Measurements from ENCODE around the gene PAX2. TPM values are rescaled to one million over a fixed set of nuclear protein-coding genes. Genes with fewer than 3 reads are reported as not detected.
A peak's percentile ranks its signal among the peaks of the same experiment; 100 is the strongest.

PAX2 gene
- total RNA-seq, 1 donor from 2014 or later, result 17.4 TPM

DNA sequence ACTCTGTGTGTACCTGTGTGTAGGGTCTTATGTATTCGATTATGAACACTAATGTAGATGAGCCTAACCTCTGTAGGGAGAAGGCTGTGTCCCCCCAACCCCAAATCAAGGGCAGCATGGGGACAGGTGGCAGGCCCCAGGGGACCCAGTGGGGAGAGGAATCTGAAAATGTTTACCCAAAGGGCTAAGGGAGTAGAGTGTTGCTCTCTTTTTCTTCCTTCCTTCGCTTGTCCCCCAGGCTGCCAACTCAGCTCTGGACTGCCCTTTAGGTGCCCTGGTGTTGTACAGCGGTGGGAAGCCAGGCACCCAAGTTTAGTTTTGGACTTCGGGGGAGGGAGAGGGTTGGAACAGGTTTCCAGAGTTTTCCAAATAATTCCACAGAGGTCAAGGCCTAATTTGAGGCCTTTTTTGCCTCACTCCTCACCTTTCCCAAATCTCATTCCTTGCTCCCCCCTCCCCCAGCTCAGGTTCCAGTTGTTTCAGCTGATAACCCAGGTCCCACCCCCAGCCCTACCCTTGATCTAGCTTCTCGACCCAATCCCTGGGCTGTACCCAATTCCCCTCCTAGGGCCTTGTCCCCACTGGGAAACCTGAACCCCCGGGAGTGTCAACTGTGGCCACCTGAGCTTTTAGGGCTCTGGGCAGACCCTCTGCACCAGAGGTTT is 9.1 kb upstream of the PAX2 start:
- DNase-seq (ENCODE audit: low spot score), result no peak

GRCh38 chr10:100736809-100737354 is 8.5 kb upstream of the PAX2 start:
- H3K9me3 Mint-ChIP-seq (ENCODE audit: unreplicated experiment), result no peaks in the 10 kb centered on the region
- H3K27ac Mint-ChIP-seq (ENCODE audit: unreplicated experiment), result no peak overlapping the region
- peaks cover 6% of the 10 kb centered on the region for H3K36me3 Mint-ChIP-seq (ENCODE audit: low read depth, unreplicated experiment)
- peak overlapping the region; percentile 83 for H3K4me3 Mint-ChIP-seq (ENCODE audit: unreplicated experiment)
- TF ChIP-seq CTCF (IDR thresholded peaks at IDR 0.05; ENCODE audit: unreplicated experiment), result no peak
- no peak for DNase-seq (ENCODE audit: low spot score)
- H3K27me3 Mint-ChIP-seq (ENCODE audit: unreplicated experiment), result peaks cover 50% of the 10 kb centered on the region
- H3K4me1 Mint-ChIP-seq (ENCODE audit: unreplicated experiment), result peaks cover 66% of the 10 kb centered on the region

More for the DNA sequence above, 9.1 kb upstream of the PAX2 start:
- Mint-ChIP-seq H3K27ac (ENCODE audit: unreplicated experiment) (no peak overlapping the region), H3K4me3 (ENCODE audit: unreplicated experiment) (peak overlapping the region; percentile 83), H3K9me3 (ENCODE audit: unreplicated experiment) (no peaks in the 10 kb centered on the region), H3K36me3 (ENCODE audit: low read depth, unreplicated experiment) (peaks cover 6% of the 10 kb centered on the region), H3K4me1 (ENCODE audit: unreplicated experiment) (peaks cover 66% of the 10 kb centered on the region), H3K27me3 (ENCODE audit: unreplicated experiment) (peaks cover 45% of the 10 kb centered on the region)
- TF ChIP-seq CTCF (IDR thresholded peaks at IDR 0.05; ENCODE audit: unreplicated experiment), result no peak

GRCh38 chr10:100737355-100738054 is 7.9 kb upstream of the PAX2 start:
- peaks cover 60% of the 10 kb centered on the region for H3K4me1 Mint-ChIP-seq (ENCODE audit: unreplicated experiment)
- no peak for DNase-seq (ENCODE audit: low spot score)
- peak overlapping the region; percentile 91 for H3K4me3 Mint-ChIP-seq (ENCODE audit: unreplicated experiment)

GRCh38 chr10:100738055-100738827 is 7.1 kb upstream of the PAX2 start:
- DNase-seq (ENCODE audit: low spot score), result no peak
- no peak for TF ChIP-seq CTCF (IDR thresholded peaks at IDR 0.05; ENCODE audit: unreplicated experiment)
- Mint-ChIP-seq H3K4me3 (ENCODE audit: unreplicated experiment) (peak overlapping the region; percentile 91), H3K9me3 (ENCODE audit: unreplicated experiment) (no peaks in the 10 kb centered on the region), H3K27me3 (ENCODE audit: unreplicated experiment) (peaks cover 47% of the 10 kb centered on the region), H3K27ac (ENCODE audit: unreplicated experiment) (peak overlapping the region; percentile 72), H3K4me1 (ENCODE audit: unreplicated experiment) (peaks cover 56% of the 10 kb centered on the region), H3K36me3 (ENCODE audit: low read depth, unreplicated experiment) (peaks cover 6% of the 10 kb centered on the region)

More at GRCh38 chr10:100737355-100738054, 7.9 kb upstream of the PAX2 start:
- peak overlapping the region; percentile 36 for H3K27ac Mint-ChIP-seq (ENCODE audit: unreplicated experiment)
- peaks cover 6% of the 10 kb centered on the region for H3K36me3 Mint-ChIP-seq (ENCODE audit: low read depth, unreplicated experiment)
- H3K9me3 Mint-ChIP-seq (ENCODE audit: unreplicated experiment), result no peaks in the 10 kb centered on the region
- TF ChIP-seq CTCF (IDR thresholded peaks at IDR 0.05; ENCODE audit: unreplicated experiment), result no peak
- peaks cover 48% of the 10 kb centered on the region for H3K27me3 Mint-ChIP-seq (ENCODE audit: unreplicated experiment)
